LNCAP (cell line): ENCODE measurements around the gene GSTA4.

Experiments used
- TF ChIP-seq, protein P1 (sequence below): fragments of 450-650 bp; IDR thresholded peaks from 2 replicates; pipeline ENCODE4 v1.5.1; 2017; ENCODE audit warnings: mild to moderate bottlenecking

Gene GSTA4, protein sequence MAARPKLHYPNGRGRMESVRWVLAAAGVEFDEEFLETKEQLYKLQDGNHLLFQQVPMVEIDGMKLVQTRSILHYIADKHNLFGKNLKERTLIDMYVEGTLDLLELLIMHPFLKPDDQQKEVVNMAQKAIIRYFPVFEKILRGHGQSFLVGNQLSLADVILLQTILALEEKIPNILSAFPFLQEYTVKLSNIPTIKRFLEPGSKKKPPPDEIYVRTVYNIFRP

GRCh38 chr6:52995089-52995912, at the start of gene GSTA4:
GSTA4 (minus strand) TSS chr6:52995284; CDS start chr6:52994243, 1,041 bp downstream.
- TF ChIP-seq, protein P1, sequence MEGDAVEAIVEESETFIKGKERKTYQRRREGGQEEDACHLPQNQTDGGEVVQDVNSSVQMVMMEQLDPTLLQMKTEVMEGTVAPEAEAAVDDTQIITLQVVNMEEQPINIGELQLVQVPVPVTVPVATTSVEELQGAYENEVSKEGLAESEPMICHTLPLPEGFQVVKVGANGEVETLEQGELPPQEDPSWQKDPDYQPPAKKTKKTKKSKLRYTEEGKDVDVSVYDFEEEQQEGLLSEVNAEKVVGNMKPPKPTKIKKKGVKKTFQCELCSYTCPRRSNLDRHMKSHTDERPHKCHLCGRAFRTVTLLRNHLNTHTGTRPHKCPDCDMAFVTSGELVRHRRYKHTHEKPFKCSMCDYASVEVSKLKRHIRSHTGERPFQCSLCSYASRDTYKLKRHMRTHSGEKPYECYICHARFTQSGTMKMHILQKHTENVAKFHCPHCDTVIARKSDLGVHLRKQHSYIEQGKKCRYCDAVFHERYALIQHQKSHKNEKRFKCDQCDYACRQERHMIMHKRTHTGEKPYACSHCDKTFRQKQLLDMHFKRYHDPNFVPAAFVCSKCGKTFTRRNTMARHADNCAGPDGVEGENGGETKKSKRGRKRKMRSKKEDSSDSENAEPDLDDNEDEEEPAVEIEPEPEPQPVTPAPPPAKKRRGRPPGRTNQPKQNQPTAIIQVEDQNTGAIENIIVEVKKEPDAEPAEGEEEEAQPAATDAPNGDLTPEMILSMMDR = peak; percentile 78

GRCh38 chr6:53044572-53044971, 49.5 kb upstream of the GSTA4 start:
- TF ChIP-seq, protein P1 = no peak

DNA sequence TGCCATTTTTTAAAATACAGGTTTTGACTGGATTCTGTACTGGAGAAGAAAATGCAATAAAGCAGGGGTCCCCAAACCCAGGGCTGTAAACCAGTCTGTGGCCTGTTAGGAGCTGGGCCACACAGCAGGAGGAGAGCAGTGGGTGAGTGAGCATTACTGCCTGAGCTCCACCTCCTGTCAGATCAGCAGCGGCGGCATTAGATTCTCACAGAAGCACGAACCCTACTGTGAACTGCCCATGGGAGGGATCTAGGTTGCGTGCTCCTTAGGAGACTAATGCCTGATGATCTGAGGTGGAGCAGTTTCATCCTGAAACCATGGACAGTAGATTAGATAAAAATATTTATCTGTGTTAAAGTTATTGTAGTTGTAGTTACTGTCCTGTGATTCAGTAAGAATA, 49.0 kb upstream of the GSTA4 start:
- TF ChIP-seq, protein P1 = no peak

DNA sequence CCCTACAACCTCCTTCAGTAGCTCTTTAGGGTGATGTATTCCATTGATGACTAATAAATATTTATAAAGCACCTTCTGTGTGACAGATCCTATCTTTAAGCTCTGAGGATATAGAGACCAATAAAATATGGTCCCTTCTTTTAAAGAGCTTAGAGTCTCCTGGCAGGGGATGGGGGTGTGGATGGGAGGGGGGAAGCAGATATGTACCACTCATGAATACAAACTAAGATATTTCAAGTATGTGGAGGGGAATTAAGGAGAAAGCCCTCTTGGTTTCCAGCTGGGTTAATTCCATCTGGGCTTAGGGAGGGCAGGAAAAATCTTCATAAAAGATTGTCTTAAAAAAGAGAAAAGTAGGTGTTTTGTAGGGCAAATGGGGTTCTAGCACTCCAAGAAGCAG, 48.5 kb upstream of the GSTA4 start:
- TF ChIP-seq, protein P1 = no peak

GRCh38 chr6:53042112-53042511, 47.0 kb upstream of the GSTA4 start:
- TF ChIP-seq, protein P1 = no peak

DNA sequence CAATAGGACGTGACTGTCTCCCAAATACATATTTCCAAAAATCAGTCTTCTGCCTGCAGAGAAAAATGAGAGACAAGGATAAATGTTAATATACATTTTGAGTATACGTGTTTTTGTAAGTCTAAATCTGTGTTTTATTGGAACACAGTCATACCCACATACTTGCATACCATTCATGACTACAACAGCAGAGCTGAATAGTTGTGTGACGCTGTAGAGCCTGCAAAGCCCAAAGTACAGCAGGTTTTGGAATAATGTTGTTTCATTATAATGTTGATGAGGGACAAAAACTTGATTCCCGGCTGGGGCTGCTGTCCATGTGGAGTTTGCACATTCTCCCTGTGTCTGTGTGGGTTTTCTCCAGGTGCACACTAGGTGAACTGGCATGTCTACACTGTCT, 46.3 kb upstream of the GSTA4 start:
- TF ChIP-seq, protein P1 = no peak

GRCh38 chr6:53038596-53038995, 43.5 kb upstream of the GSTA4 start:
- TF ChIP-seq, protein P1 = no peak
